Measurements from ENCODE around the gene NTN1.

The NTN1 gene

DNA sequence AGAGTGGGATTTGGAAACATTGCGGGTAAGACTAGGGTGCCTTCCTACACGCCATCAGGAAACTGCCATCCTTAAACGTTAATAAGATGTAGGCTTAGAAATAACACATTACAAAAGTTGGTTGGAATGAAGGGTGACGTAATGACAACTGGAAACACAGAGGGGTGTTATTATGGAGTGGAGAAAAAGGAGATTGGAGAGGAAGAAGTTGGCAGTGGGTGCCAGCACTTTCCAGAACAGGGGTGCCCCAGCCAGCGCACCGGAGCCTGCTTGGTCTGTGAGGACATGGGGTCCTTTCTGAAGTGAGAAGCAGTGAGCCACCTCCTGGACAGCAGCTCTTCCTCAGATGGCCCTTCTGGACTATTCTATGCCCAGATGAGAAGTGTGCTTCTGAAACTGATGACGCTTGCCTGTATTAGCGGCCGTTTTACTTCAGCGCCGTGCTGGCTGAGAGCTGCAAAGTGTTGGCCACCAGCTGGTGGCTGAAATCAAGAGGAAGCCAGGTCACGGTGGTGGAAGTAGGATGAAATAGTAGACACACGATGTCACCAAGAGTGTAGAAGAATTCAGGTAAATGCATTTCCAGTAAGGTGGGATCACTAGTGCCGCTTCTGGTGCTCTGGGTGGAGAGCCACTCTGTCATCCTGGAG lies 244.8 kb downstream of the NTN1 start (continued):
- TF ChIP-seq ZNF660 (tag by site-specific recombination; IDR thresholded peaks at IDR 0.05) (no peak), ZNF654 (tag by site-specific recombination; IDR thresholded peaks at IDR 0.05; ENCODE audit: low read depth) (no peak)

DNA sequence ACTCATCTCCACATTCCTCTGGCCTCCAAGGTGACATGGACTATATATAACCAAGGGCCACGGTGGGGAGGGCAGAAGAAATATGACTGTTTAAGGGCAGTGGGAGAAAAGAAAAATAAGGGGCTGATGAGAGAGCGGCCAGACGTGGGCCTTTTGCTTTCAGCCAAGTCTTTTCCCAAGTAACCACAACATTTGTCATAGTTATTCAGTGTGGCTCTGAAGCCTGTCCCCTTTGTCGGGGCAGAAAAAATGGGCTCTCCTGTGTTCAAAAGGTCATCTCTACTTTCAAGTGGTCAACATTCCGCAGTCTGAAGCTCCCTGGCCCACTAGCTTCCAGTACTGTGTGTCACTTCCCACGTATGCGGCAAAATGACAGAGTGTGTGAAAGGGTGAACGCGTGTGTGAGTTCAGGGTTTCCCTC lies 245.4 kb downstream of the NTN1 start:
- CTCF ChIA-PET = interaction anchor here (0.6 kb wide), 1 partner anchor 35 kb away, joined by 4 read pairs; no protein-coding TSS in a partner anchor
- H3K4me3 ChIP-seq (ENCODE audit: low read depth, low read length) = no peak overlapping the region

DNA sequence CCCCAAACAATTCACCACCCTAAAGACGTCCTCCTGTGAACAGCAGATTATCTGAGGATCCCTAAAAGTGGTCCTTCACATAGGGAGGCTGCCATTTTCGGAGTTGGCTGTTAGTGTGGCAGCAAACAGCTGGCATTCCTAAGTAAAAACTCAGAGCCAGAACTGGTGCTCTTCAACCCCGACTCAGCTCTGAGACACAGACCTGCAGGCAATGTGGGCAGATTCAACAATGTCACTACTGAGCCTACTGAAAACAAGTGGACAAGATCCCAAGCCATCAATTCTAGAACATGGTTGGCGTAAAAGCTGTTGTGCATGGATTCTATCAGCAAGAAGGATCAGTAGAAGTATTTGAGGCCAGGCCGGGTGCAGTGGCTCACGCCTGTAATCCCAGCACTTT lies 247.2 kb downstream of the NTN1 start:
- no peak overlapping the region for H3K27ac ChIP-seq (ENCODE audit: extremely low read depth, low read depth, low read length)
- TF ChIP-seq ZNF555 (tag by site-specific recombination; conservative IDR thresholded peaks at IDR 0.05) (no peak), HOXD13 (CRISPR knock-in tag; IDR thresholded peaks at IDR 0.05; ENCODE audit: borderline replicate concordance) (no peak), KLF9 (tag by site-specific recombination; IDR thresholded peaks at IDR 0.05; ENCODE audit: low read depth) (no peak), ZNF660 (tag by site-specific recombination; IDR thresholded peaks at IDR 0.05) (no peak), PRDM1 (tag by site-specific recombination; IDR thresholded peaks at IDR 0.05) (no peak), RBAK (tag by site-specific recombination; IDR thresholded peaks at IDR 0.05) (no peak), ZNF341 (tag by site-specific recombination; IDR thresholded peaks at IDR 0.05; ENCODE audit: low read depth) (no peak), ZNF140 (tag by site-specific recombination; IDR thresholded peaks at IDR 0.05) (no peak), ZNF23 (tag by site-specific recombination; IDR thresholded peaks at IDR 0.05; ENCODE audit: borderline replicate concordance) (no peak), OVOL3 (tag by site-specific recombination; IDR thresholded peaks at IDR 0.05) (no peak), ZBTB21 (tag by site-specific recombination; IDR thresholded peaks at IDR 0.05) (no peak), ZNF274 (IDR thresholded peaks at IDR 0.05; ENCODE audit: low read length) (no peak), ZNF274 (tag by site-specific recombination; IDR thresholded peaks at IDR 0.05; ENCODE audit: borderline replicate concordance) (no peak), TCF7L2 (IDR thresholded peaks at IDR 0.05; ENCODE audit: borderline replicate concordance, low read depth, low read length) (no peak)
- no peaks in the 10 kb centered on the region for H3K4me1 ChIP-seq (ENCODE audit: control insufficient read depth, insufficient read depth, low read length)
- no peak overlapping the region for H3K4me3 ChIP-seq (ENCODE audit: low read depth, low read length)
- no peaks in the 10 kb centered on the region for H3K36me3 ChIP-seq (ENCODE audit: control insufficient read depth in 2 of 2, insufficient read depth in 1 of 2, low read length in 2 of 2)
- POLR2A ChIA-PET = interaction anchor here (0.7 kb wide), 1 partner anchor 50 kb away, joined by 3 read pairs; no protein-coding TSS in a partner anchor
- H3K9me3 ChIP-seq (ENCODE audit: control insufficient read depth, insufficient read depth, low read depth, low read length) = no peaks in the 10 kb centered on the region
- CTCF ChIA-PET = interaction anchor here (0.6 to 0.7 kb wide), 2 partner anchors 656 to 1311 kb away, joined by 3 to 6 read pairs; no protein-coding TSS in a partner anchor

More for the DNA sequence above, 245.4 kb downstream of the NTN1 start:
- Histone ChIP-seq H3K9me3 (ENCODE audit: control insufficient read depth, insufficient read depth, low read depth, low read length) (no peaks in the 10 kb centered on the region), H3K36me3 (ENCODE audit: control insufficient read depth in 2 of 2, insufficient read depth in 1 of 2, low read length in 2 of 2) (no peaks in the 10 kb centered on the region), H3K4me1 (ENCODE audit: control insufficient read depth, insufficient read depth, low read length) (no peaks in the 10 kb centered on the region), H3K27ac (ENCODE audit: extremely low read depth, low read depth, low read length) (no peak overlapping the region)
- TF ChIP-seq ZNF600 (tag by site-specific recombination; IDR thresholded peaks at IDR 0.05) (no peak), ZNF157 (tag by site-specific recombination; IDR thresholded peaks at IDR 0.05) (no peak), ZNF777 (tag by site-specific recombination; IDR thresholded peaks at IDR 0.05; ENCODE audit: borderline replicate concordance) (no peak), ZNF155 (tag by site-specific recombination; IDR thresholded peaks at IDR 0.05) (no peak), HOXC10 (CRISPR knock-in tag; IDR thresholded peaks at IDR 0.05) (no peak), FEZF1 (tag by site-specific recombination; IDR thresholded peaks at IDR 0.05) (no peak)
- TF ChIP-seq, protein P1, sequence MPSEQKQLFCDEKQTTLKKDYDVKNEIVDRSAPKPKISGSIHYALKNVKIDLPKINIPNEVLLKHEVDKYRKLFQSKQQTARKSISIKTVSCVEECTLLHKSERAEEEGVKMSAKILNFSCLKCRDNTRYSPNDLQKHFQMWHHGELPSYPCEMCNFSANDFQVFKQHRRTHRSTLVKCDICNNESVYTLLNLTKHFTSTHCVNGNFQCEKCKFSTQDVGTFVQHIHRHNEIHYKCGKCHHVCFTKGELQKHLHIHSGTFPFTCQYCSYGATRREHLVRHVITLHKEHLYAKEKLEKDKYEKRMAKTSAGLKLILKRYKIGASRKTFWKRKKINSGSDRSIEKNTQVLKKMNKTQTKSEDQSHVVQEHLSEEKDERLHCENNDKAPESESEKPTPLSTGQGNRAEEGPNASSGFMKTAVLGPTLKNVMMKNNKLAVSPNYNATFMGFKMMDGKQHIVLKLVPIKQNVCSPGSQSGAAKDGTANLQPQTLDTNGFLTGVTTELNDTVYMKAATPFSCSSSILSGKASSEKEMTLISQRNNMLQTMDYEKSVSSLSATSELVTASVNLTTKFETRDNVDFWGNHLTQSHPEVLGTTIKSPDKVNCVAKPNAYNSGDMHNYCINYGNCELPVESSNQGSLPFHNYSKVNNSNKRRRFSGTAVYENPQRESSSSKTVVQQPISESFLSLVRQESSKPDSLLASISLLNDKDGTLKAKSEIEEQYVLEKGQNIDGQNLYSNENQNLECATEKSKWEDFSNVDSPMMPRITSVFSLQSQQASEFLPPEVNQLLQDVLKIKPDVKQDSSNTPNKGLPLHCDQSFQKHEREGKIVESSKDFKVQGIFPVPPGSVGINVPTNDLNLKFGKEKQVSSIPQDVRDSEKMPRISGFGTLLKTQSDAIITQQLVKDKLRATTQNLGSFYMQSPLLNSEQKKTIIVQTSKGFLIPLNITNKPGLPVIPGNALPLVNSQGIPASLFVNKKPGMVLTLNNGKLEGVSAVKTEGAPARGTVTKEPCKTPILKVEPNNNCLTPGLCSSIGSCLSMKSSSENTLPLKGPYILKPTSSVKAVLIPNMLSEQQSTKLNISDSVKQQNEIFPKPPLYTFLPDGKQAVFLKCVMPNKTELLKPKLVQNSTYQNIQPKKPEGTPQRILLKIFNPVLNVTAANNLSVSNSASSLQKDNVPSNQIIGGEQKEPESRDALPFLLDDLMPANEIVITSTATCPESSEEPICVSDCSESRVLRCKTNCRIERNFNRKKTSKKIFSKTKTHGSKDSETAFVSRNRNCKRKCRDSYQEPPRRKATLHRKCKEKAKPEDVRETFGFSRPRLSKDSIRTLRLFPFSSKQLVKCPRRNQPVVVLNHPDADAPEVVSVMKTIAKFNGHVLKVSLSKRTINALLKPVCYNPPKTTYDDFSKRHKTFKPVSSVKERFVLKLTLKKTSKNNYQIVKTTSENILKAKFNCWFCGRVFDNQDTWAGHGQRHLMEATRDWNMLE (tag by site-specific recombination; conservative IDR thresholded peaks at IDR 0.05; ENCODE audit: low read depth) = no peak
- POLR2A ChIA-PET = no interaction called here

All from HEK293 (cell line).